SK-N-SH (cell line): ENCODE data around the gene TRAPPC12. TPM values are rescaled to one million over a fixed set of nuclear protein-coding genes. Genes with fewer than 3 reads are reported as not detected.

Experiments used
- CTCF ChIA-PET: fragments of 300-600, 350-600 bp; formaldehyde crosslinking; extraction: SDS; loops from one replicate; lab custom pipeline; 2021; lab: Yijun Ruan, JAX
- POLR2A ChIA-PET: fragments of 350-600 bp; sonication (Branson Sonifier 250); formaldehyde crosslinking; extraction: SDS; loops from one replicate; lab custom pipeline; 2020; ENCODE audit warnings: antibody characterized with exemption, inconsistent platforms; lab: Yijun Ruan, JAX
- DNase-seq: peaks from one replicate; pipeline ENCODE4 v3.0.0; 2012
- H2AFZ ChIP-seq: fragments of 200-600 bp; sonication (generic); 2 replicates; pipeline ENCODE4 v1.8.1; 2016; ENCODE audit warnings: antibody characterized with exemption, mild to moderate bottlenecking, low read depth
- H3F3A ChIP-seq: fragments of 200-600 bp; sonication (generic); replicated peaks from 2 replicates; pipeline ENCODE3; 2016; ENCODE audit warnings: antibody characterized with exemption, mild to moderate bottlenecking; ENCODE audit not compliant: insufficient read depth
- H3K27ac ChIP-seq, 2 experiments: fragments of 200-500 bp in 1 of 2; fragments of 200-600 bp in 1 of 2; sonication (Bioruptor generic) in 1 of 2; sonication (generic), shearing (Covaris generic) in 1 of 2; 2 replicates each; pipeline versions ENCODE4 v1.5.1 to v1.6.1; 2014 to 2016; ENCODE audit warnings: low read depth in 2 of 2, inconsistent platforms in 1 of 2, low read length in 1 of 2, mild to moderate bottlenecking in 1 of 2, mixed read lengths in 1 of 2
- H3K27me3 ChIP-seq: fragments of 200-600 bp; sonication (generic), shearing (Covaris generic); 2 replicates; pipeline ENCODE4 v1.6.1; 2016; ENCODE audit warnings: mixed run types; ENCODE audit not compliant: insufficient read depth
- H3K36me3 ChIP-seq, 2 experiments: fragments of 200-500 bp in 1 of 2; fragments of 200-600 bp in 1 of 2; sonication (Bioruptor generic) in 1 of 2; sonication (generic) in 1 of 2; replicated peaks in 1 of 2; 2 replicates each; pipeline versions ENCODE3 to v1.5.1; 2014 to 2016; ENCODE audit warnings: low read length in 1 of 2, mild to moderate bottlenecking in 1 of 2; ENCODE audit not compliant: insufficient read depth in 2 of 2, control insufficient read depth in 1 of 2
- H3K4me1 ChIP-seq, 2 experiments: fragments of 200-500 bp in 1 of 2; fragments of 200-600 bp in 1 of 2; sonication (Bioruptor generic) in 1 of 2; sonication (generic), shearing (Covaris generic) in 1 of 2; 2 replicates each; pipeline versions ENCODE4 v1.5.1 to v1.6.1; 2014 to 2016; ENCODE audit warnings: low read depth in 1 of 2, low read length in 1 of 2, mixed run types in 1 of 2; ENCODE audit not compliant: insufficient read depth in 2 of 2, control insufficient read depth in 1 of 2
- H3K4me2 ChIP-seq: fragments of 200-600 bp; sonication (generic), shearing (Covaris generic); 2 replicates; pipeline ENCODE4 v1.6.1; 2017; ENCODE audit warnings: mixed run types
- H3K4me3 ChIP-seq, 2 experiments: fragments of 200-500 bp in 1 of 2; fragments of 200-600 bp in 1 of 2; sonication (Bioruptor generic) in 1 of 2; sonication (generic), shearing (Covaris generic) in 1 of 2; 2 replicates each; pipeline versions ENCODE4 v1.5.1 to v1.8.1; 2014 to 2016; ENCODE audit warnings: low read depth in 2 of 2, inconsistent platforms in 1 of 2, low read length in 1 of 2, mild to moderate bottlenecking in 1 of 2, mixed read lengths in 1 of 2, moderate library complexity in 1 of 2
- H3K79me2 ChIP-seq: fragments of 200-600 bp; sonication (generic); 2 replicates; pipeline ENCODE4 v1.8.1; 2017; ENCODE audit warnings: mild to moderate bottlenecking; ENCODE audit not compliant: insufficient read depth
- H3K9ac ChIP-seq: fragments of 200-600 bp; sonication (generic); 2 replicates; pipeline ENCODE4 v1.6.1; 2017; ENCODE audit warnings: mixed run types
- H3K9me2 ChIP-seq: fragments of 200-600 bp; sonication (generic); 2 replicates; pipeline ENCODE4 v1.6.1; 2017; ENCODE audit warnings: mixed run types
- H3K9me3 ChIP-seq: fragments of 200-600 bp; sonication (generic); 2 replicates; pipeline ENCODE4 v1.6.1; 2017; ENCODE audit warnings: mixed run types, mild to moderate bottlenecking, moderate library complexity
- H4K20me1 ChIP-seq: fragments of 200-600 bp; sonication (generic); 2 replicates; pipeline ENCODE4 v1.6.1; 2017; ENCODE audit warnings: mild to moderate bottlenecking, mixed run types; ENCODE audit not compliant: insufficient read depth
- FOXJ3 ChIP-seq: sonication (generic); formaldehyde crosslinking; IDR thresholded peaks from 2 replicates; pipeline ENCODE4 v1.5.1; 2020; ENCODE audit warnings: mild to moderate bottlenecking, missing genetic modification reagents
- GABPA ChIP-seq: IDR thresholded peaks from 2 replicates; pipeline ENCODE4 v1.4.0; 2012; ENCODE audit warnings: low read depth, mild to moderate bottlenecking
- GATA2 ChIP-seq: sonication (generic); formaldehyde crosslinking; IDR thresholded peaks from 2 replicates; pipeline ENCODE4 v1.5.0; 2020; ENCODE audit warnings: mild to moderate bottlenecking, missing genetic modification reagents
- JUND ChIP-seq: IDR thresholded peaks from 2 replicates; pipeline ENCODE4 v1.4.0; 2012
- NFIC ChIP-seq: IDR thresholded peaks from 2 replicates; pipeline ENCODE4 v1.4.0; 2012; ENCODE audit warnings: borderline replicate concordance
- POLR2AphosphoS5 ChIP-seq: IDR thresholded peaks from 2 replicates; pipeline ENCODE4 v1.6.1; 2012; ENCODE audit warnings: low read depth, low read length
- RAD21 ChIP-seq: IDR thresholded peaks from 2 replicates; pipeline ENCODE4 v1.6.1; 2012; ENCODE audit warnings: mild to moderate bottlenecking, low read length
- RCOR1 ChIP-seq: fragments of 150-350 bp; IDR thresholded peaks from 2 replicates; pipeline ENCODE4 v1.6.1; 2017; ENCODE audit warnings: antibody characterized with exemption, low read length
- SMC3 ChIP-seq: IDR thresholded peaks from 2 replicates; pipeline ENCODE4 v1.6.1; 2012; ENCODE audit warnings: low read depth, low read length, improper control_type of control experiment
- TAF1 ChIP-seq: IDR thresholded peaks from 2 replicates; pipeline ENCODE4 v1.6.1; 2012; ENCODE audit warnings: low read depth, mild to moderate bottlenecking, low read length, moderate library complexity, borderline replicate concordance
- TEAD4 ChIP-seq: IDR thresholded peaks from 2 replicates; pipeline ENCODE4 v1.4.0; 2012; ENCODE audit warnings: mild to moderate bottlenecking, borderline replicate concordance; ENCODE audit not compliant: insufficient read depth
- WGBS: methylation state at CpG from one replicate; pipeline ENCODE4 v1.1.6; 2017; ENCODE audit warnings: low lambda C conversion rate; 5-methylcytosine and 5-hydroxymethylcytosine counted together
- polyA plus RNA-seq, 3 experiments: library from polyadenylated mRNA; depleted of rRNA; stranded (reverse); fragments of >200 nt; gene quantifications; 2 replicates each; pipeline ENCODE4 v1.2.3, GENCODE V29; 2012
- TF ChIP-seq, protein P1 (sequence below): fragments of 150-350 bp; IDR thresholded peaks from 2 replicates; pipeline ENCODE4 v1.6.1; 2017; ENCODE audit warnings: antibody characterized with exemption, low read length, low read depth, borderline replicate concordance
- TF ChIP-seq, protein P2 (sequence below): IDR thresholded peaks from 2 replicates; pipeline ENCODE4 v1.4.0; 2012; ENCODE audit warnings: low read depth, borderline replicate concordance
- TF ChIP-seq, protein P3 (sequence below): IDR thresholded peaks from 2 replicates; pipeline ENCODE4; 2012

TRAPPC12 gene
- polyA plus RNA-seq, 1 of the 3 experiments (the other 2 are of a cell fraction): 83.3 TPM

DNA sequence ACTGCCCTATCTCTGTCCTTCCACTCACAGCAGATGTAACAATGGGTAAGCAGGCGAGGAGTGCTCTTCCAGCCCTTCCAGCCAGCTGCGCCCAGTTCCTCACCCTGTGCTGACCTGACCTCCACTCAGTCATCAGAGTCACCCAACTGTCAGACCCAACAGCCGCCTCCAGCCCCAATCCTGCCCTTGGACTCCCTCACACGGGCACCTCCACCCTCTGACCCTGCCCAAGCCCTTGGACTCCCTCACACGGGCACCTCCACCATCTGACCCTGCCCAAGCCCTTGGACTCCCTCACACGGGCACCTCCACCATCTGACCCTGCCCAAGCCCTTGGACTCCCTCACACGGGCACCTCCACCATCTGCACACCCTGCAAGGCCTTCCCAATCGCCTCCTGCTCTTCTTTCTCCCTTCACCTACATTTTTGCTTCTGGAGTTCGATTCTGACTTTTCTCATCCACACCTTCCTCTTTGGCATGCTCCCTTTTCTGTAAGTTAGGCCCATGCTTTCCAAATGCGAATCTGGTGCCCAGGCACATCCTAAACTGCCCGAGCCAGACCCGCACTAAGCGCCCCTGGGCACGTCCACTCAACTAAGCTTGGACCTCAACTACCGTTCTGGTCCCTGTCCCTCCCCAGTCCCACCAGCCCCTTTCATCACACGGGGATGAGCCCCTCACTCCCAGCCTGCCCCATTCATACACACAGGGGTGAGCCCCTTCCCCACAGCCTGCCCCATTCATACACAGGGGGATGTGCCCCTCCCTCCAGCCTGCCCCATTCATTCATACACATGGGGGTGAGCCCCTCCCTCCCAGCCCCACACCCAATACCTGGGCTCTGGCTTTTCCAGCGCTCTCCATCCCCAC lies 17.7 kb upstream of the TRAPPC12 start:
- Histone ChIP-seq H3K9me3 (no peaks in the 10 kb centered on the region), H3K9me2 (no peaks in the 10 kb centered on the region), H2AFZ (no peak overlapping the region), H3K9ac (no peak overlapping the region), H3K4me1 (peaks cover 0 to 6% of the 10 kb centered on the region in 2 experiments; a peak in 1 of 4 replicates), H3F3A (no peaks in the 10 kb centered on the region), H3K27ac (no peak overlapping the region), H3K27me3 (no peaks in the 10 kb centered on the region), H4K20me1 (peaks cover 12% of the 10 kb centered on the region; the same call in 1 of the 2 replicates), H3K4me2 (no peak overlapping the region), H3K4me3 (no peak overlapping the region)
- POLR2A ChIA-PET: no interaction called here
- DNase-seq: no peak
- 92% methylated on average over 17 of the region's 17 CpGs for WGBS
- CTCF ChIA-PET: no interaction called here
- TF ChIP-seq POLR2AphosphoS5 (no peak), FOXJ3 (CRISPR knock-in tag) (no peak), GABPA (no peak), JUND (no peak), RCOR1 (no peak), RAD21 (no peak), TEAD4 (no peak), SMC3 (no peak), NFIC (no peak)
- TF ChIP-seq, protein P1, sequence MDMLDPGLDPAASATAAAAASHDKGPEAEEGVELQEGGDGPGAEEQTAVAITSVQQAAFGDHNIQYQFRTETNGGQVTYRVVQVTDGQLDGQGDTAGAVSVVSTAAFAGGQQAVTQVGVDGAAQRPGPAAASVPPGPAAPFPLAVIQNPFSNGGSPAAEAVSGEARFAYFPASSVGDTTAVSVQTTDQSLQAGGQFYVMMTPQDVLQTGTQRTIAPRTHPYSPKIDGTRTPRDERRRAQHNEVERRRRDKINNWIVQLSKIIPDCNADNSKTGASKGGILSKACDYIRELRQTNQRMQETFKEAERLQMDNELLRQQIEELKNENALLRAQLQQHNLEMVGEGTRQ: no peak
- TF ChIP-seq, protein P2, sequence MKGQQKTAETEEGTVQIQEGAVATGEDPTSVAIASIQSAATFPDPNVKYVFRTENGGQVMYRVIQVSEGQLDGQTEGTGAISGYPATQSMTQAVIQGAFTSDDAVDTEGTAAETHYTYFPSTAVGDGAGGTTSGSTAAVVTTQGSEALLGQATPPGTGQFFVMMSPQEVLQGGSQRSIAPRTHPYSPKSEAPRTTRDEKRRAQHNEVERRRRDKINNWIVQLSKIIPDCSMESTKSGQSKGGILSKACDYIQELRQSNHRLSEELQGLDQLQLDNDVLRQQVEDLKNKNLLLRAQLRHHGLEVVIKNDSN: no peak
- TF ChIP-seq, all 33 proteins: peak for 0
- H3K79me2 ChIP-seq: peaks cover 88% of the 10 kb centered on the region
- no peaks in the 10 kb centered on the region for H3K36me3 ChIP-seq

DNA sequence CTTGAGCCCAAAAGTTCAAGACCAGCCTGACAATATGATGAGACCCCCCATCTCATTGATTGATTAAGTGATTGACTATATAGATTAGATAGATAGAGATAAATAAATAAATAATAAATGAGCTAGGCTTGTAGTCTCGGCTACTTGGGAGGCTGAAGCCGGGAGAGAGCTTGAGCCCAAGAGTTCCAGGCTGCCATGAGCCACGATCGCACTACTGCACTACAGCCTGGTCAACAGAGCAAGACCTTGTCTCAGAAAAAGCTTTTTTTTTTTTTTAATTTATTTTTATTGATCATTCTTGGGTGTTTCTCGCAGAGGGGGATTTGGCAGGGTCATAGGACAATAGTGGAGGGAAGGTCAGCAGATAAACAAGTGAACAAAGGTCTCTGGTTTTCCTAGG lies 14.3 kb upstream of the TRAPPC12 start:
- H3K27me3 ChIP-seq: no peaks in the 10 kb centered on the region
- H3K4me1 ChIP-seq: peaks cover 0 to 6% of the 10 kb centered on the region in 2 experiments; a peak in 1 of 4 replicates
- peak overlapping the region in 1 of 2 experiments; percentile 22; a peak in 1 of 4 replicates for H3K27ac ChIP-seq
- no peaks in the 10 kb centered on the region for H3F3A ChIP-seq
- H3K79me2 ChIP-seq: peaks cover 87% of the 10 kb centered on the region
- H3K36me3 ChIP-seq: peaks cover 0 to 5% of the 10 kb centered on the region in 2 experiments
- CTCF ChIA-PET: interaction anchor here (0.8 to 0.9 kb wide), 3 partner anchors 9 to 1595 kb away, joined by 3 read pairs; no protein-coding TSS in a partner anchor
- H3K9me2 ChIP-seq: no peaks in the 10 kb centered on the region
- POLR2A ChIA-PET: interaction anchor here (0.5 to 0.6 kb wide), 3 partner anchors 14 to 1684 kb away, joined by 3 to 5 read pairs (median 4); partner anchors contain the start of gene TRAPPC12
- no peak overlapping the region for H3K4me2 ChIP-seq
- no peak overlapping the region for H3K9ac ChIP-seq
- H3K9me3 ChIP-seq: no peaks in the 10 kb centered on the region
- DNase-seq: no peak
- WGBS: 90% methylated on average over 5 of the region's 5 CpGs
- H2AFZ ChIP-seq: no peak overlapping the region
- TF ChIP-seq TAF1 (no peak), POLR2AphosphoS5 (no peak), GATA2 (CRISPR knock-in tag) (no peak)
- TF ChIP-seq, protein P3, sequence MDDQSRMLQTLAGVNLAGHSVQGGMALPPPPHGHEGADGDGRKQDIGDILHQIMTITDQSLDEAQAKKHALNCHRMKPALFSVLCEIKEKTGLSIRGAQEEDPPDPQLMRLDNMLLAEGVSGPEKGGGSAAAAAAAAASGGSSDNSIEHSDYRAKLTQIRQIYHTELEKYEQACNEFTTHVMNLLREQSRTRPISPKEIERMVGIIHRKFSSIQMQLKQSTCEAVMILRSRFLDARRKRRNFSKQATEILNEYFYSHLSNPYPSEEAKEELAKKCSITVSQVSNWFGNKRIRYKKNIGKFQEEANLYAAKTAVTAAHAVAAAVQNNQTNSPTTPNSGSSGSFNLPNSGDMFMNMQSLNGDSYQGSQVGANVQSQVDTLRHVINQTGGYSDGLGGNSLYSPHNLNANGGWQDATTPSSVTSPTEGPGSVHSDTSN: no peak
- no peak overlapping the region for H3K4me3 ChIP-seq
- peaks cover 5% of the 10 kb centered on the region; the same call in 1 of the 2 replicates for H4K20me1 ChIP-seq
